GM12878 (cell line): ENCODE measurements around the gene ZNF543. TPM values are rescaled to one million over a fixed set of nuclear protein-coding genes. Genes with fewer than 3 reads are reported as not detected.

Experiments used
- ATAC-seq: fragments of 200-7000 bp; cut with Tn5 transposase; 3 replicates; pipeline ENCODE4 v1.9.1; 2020; ENCODE audit warnings: mild to moderate bottlenecking, moderate library complexity
- BruUV-seq: library from RNA; stranded (reverse); fragments of 400-500 nt; replicated peaks from 2 replicates; lab custom pipeline; 2021; lab: Mats Ljungman, UMichigan
- CTCF ChIA-PET: fragments of 300-600 bp; sonication (Branson Sonifier 250); formaldehyde crosslinking; extraction: SDS; loops from one replicate; lab custom pipeline; 2021; ENCODE audit warnings: inconsistent platforms; lab: Yijun Ruan, JAX
- POLR2A ChIA-PET: fragments of 350-600 bp; formaldehyde crosslinking; extraction: SDS; loops from one replicate; lab custom pipeline; 2021; ENCODE audit warnings: inconsistent platforms; lab: Charles Lee
- RAD21 ChIA-PET: fragments of 300-600 bp; sonication (Branson Sonifier 250); formaldehyde crosslinking; loops from one replicate; lab custom pipeline; 2023; ENCODE audit warnings: antibody characterized with exemption; ENCODE audit not compliant: unreplicated experiment; lab: Charles Lee
- SMC1A ChIA-PET: fragments of 300-600 bp; sonication (Branson Sonifier 250); formaldehyde crosslinking; loops from one replicate; lab custom pipeline; 2023; ENCODE audit not compliant: unreplicated experiment, uncharacterized antibody; lab: Charles Lee
- DNase-seq: peaks from one replicate; pipeline ENCODE4 v3.0.0-alpha.2; 2011; ENCODE audit warnings: low read depth, low spot score
- FAIRE-seq: peaks from 3 replicates; lab custom pipeline; 2011; peaks lifted over from hg19 to GRCh38; lab: Jason Lieb, UNC
- H2AFZ ChIP-seq: 2 replicates; pipeline ENCODE4 v1.6.0; 2011; ENCODE audit warnings: low read depth, low read length, control low read depth; ENCODE audit not compliant: control insufficient read depth
- H3K27ac ChIP-seq: 2 replicates; pipeline ENCODE4 v1.5.1; 2011; ENCODE audit warnings: control low read depth; ENCODE audit not compliant: control insufficient read depth, insufficient read depth
- H3K27me3 ChIP-seq, 2 experiments: replicated peaks in 1 of 2; 2 replicates each; pipeline versions ENCODE4 v1.6.0 to v1.6.1; 2011; ENCODE audit warnings: low read length in 1 of 2; ENCODE audit not compliant: control insufficient read depth in 2 of 2, insufficient read depth in 2 of 2
- H3K36me3 ChIP-seq, 2 experiments: 2 replicates each; pipeline ENCODE4 v1.5.1; 2011; ENCODE audit warnings: low read length in 1 of 2; ENCODE audit not compliant: control insufficient read depth in 2 of 2, insufficient read depth in 2 of 2
- H3K4me1 ChIP-seq: 2 replicates; pipeline ENCODE4 v1.6.1; 2011; ENCODE audit warnings: mild to moderate bottlenecking, low read length, moderate library complexity, mixed read lengths; ENCODE audit not compliant: control insufficient read depth, insufficient read depth
- H3K4me2 ChIP-seq: 2 replicates; pipeline ENCODE4 v1.6.0; 2011; ENCODE audit warnings: control low read depth; ENCODE audit not compliant: control insufficient read depth, insufficient read depth
- H3K4me3 ChIP-seq: fragments of 200-600 bp; sonication (generic); 2 replicates; pipeline ENCODE4 v1.5.1; 2016
- H3K79me2 ChIP-seq: 2 replicates; pipeline ENCODE4 v1.6.0; 2011; ENCODE audit warnings: low read length; ENCODE audit not compliant: control insufficient read depth, insufficient read depth
- H3K9ac ChIP-seq: 2 replicates; pipeline ENCODE4 v1.8.0; 2011; ENCODE audit warnings: low read length, control low read depth, mixed read lengths; ENCODE audit not compliant: control insufficient read depth, insufficient read depth
- H3K9me3 ChIP-seq: replicated peaks from 3 replicates; pipeline ENCODE4 v1.5.1; 2011; ENCODE audit warnings: mild to moderate bottlenecking, low read length; ENCODE audit not compliant: control insufficient read depth, insufficient read depth
- H4K20me1 ChIP-seq: 2 replicates; pipeline ENCODE4 v1.6.0; 2011; ENCODE audit not compliant: control insufficient read depth, insufficient read depth
- GATAD2B ChIP-seq: fragments of 450-650 bp; conservative IDR thresholded peaks from 2 replicates; pipeline ENCODE4 v1.6.1; 2017; ENCODE audit warnings: low read depth, mild to moderate bottlenecking, moderate library complexity
- RCOR1 ChIP-seq: conservative IDR thresholded peaks from 2 replicates; pipeline ENCODE4 v1.6.1; 2012; ENCODE audit warnings: low read depth, low read length, improper control_type of control experiment
- SIX5 ChIP-seq: IDR thresholded peaks from 2 replicates; pipeline ENCODE4 v1.6.1; 2011; ENCODE audit warnings: mild to moderate bottlenecking, low read depth, low read length, moderate library complexity; ENCODE audit not compliant: severe bottlenecking
- TCF12 ChIP-seq: IDR thresholded peaks from 2 replicates; pipeline ENCODE4 v1.6.1; 2011; ENCODE audit warnings: low read depth, mild to moderate bottlenecking, low read length
- WGBS: methylation state at CpG from one replicate; pipeline ENCODE4 v1.1.6; 2016; ENCODE audit warnings: low lambda C conversion rate; ENCODE audit not compliant: insufficient replicate concordance, insufficient coverage; ENCODE audit errors: missing lambda C conversion rate; 5-methylcytosine and 5-hydroxymethylcytosine counted together
- in situ Hi-C: fragments of 300-500 bp; cut with MboI; formaldehyde crosslinking; loops from 9 replicates; pipeline ENCODE4 v1.14.3; 2018; ENCODE audit warnings: mixed read lengths
- intact Hi-C: fragments of 100-400 bp; cut with micrococcal nuclease; formaldehyde crosslinking; loops from one replicate; pipeline ENCODE4 v1.14.2; 2022; ENCODE audit not compliant: unreplicated experiment
- polyA plus RNA-seq, 11 experiments: library from polyadenylated mRNA; depleted of rRNA in 4 of 11; unstranded in 6 of 11; stranded (reverse) in 5 of 11; fragments of >200 nt; fragmentation: Nextera tagmentation in 4 of 11; fragmentation: Illumina TruSeq in 1 of 11; extraction: Ambion mirVana in 4 of 11; extraction: Trizol in 1 of 11; gene quantifications; 1 replicate in 1 of 11; 2 replicates in 10 of 11; pipeline versions ENCODE4 v1.2.1 to v1.2.3, GENCODE V29; 2011 to 2016; ENCODE audit warnings: inconsistent platforms in 2 of 11, missing spikeins in 2 of 11, low read depth in 1 of 11
- total RNA-seq, 4 experiments: library from RNA; depleted of rRNA in 3 of 4; stranded (reverse); fragments of >200 nt in 3 of 4; fragmentation: Illumina TruSeq in 1 of 4; extraction: Trizol in 1 of 4; gene quantifications; 2 replicates each; pipeline versions ENCODE4 v1.2.1 to v1.2.3, GENCODE V29; 2013 to 2021
- TF ChIP-seq, protein P1 (sequence below): fragments of 450-650 bp; formaldehyde crosslinking; IDR thresholded peaks from 2 replicates; pipeline ENCODE4 v1.4.0; 2020; ENCODE audit warnings: mild to moderate bottlenecking, moderate library complexity

ZNF543 gene
- total and polyA plus RNA-seq, 10 of the 15 experiments (the other 5 are each of a cell fraction or from before 2014, with no cell fraction given): 0.53 to 9.0 (median 3.5) TPM

DNA sequence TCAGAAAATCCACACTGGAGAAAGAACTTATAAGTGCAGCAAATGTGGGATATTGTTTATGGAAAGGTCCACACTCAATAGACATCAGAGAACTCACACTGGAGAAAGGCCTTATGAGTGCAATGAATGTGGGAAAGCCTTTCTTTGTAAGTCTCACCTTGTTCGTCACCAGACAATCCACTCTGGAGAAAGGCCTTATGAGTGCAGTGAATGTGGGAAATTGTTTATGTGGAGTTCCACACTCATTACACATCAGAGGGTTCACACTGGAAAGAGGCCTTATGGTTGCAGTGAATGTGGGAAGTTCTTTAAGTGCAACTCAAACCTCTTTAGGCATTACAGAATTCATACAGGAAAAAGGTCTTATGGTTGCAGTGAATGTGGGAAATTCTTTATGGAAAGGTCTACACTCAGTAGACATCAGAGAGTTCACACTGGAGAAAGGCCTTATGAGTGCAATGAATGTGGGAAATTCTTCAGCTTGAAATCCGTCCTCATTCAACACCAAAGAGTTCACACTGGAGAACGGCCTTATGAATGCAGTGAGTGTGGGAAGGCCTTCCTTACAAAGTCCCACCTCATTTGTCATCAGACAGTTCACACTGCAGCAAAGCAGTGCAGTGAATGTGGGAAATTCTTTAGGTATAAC is 57.4 kb downstream of the ZNF543 start:
- Histone ChIP-seq H2AFZ (no peak overlapping the region), H3K27me3 (no peaks in the 10 kb centered on the region), H3K27ac (no peak overlapping the region), H3K4me2 (no peak overlapping the region), H3K79me2 (no peaks in the 10 kb centered on the region), H3K4me1 (no peaks in the 10 kb centered on the region), H3K36me3 (peaks cover 1 to 3% of the 10 kb centered on the region in 2 experiments; a peak in 2 of 4 replicates), H3K4me3 (no peak overlapping the region), H3K9ac (no peak overlapping the region), H4K20me1 (no peaks in the 10 kb centered on the region), H3K9me3 (peaks cover 20% of the 10 kb centered on the region)
- ChIA-PET POLR2A (no interaction called here), RAD21 (no interaction called here), CTCF (no interaction called here), SMC1A (no interaction called here)
- no peak for FAIRE-seq
- intact Hi-C loops: no loop called here
- no peak for DNase-seq
- no TSS peak for BruUV-seq
- no peak for TF ChIP-seq RCOR1
- no peak for TF ChIP-seq TCF12
- TF ChIP-seq, protein P1, sequence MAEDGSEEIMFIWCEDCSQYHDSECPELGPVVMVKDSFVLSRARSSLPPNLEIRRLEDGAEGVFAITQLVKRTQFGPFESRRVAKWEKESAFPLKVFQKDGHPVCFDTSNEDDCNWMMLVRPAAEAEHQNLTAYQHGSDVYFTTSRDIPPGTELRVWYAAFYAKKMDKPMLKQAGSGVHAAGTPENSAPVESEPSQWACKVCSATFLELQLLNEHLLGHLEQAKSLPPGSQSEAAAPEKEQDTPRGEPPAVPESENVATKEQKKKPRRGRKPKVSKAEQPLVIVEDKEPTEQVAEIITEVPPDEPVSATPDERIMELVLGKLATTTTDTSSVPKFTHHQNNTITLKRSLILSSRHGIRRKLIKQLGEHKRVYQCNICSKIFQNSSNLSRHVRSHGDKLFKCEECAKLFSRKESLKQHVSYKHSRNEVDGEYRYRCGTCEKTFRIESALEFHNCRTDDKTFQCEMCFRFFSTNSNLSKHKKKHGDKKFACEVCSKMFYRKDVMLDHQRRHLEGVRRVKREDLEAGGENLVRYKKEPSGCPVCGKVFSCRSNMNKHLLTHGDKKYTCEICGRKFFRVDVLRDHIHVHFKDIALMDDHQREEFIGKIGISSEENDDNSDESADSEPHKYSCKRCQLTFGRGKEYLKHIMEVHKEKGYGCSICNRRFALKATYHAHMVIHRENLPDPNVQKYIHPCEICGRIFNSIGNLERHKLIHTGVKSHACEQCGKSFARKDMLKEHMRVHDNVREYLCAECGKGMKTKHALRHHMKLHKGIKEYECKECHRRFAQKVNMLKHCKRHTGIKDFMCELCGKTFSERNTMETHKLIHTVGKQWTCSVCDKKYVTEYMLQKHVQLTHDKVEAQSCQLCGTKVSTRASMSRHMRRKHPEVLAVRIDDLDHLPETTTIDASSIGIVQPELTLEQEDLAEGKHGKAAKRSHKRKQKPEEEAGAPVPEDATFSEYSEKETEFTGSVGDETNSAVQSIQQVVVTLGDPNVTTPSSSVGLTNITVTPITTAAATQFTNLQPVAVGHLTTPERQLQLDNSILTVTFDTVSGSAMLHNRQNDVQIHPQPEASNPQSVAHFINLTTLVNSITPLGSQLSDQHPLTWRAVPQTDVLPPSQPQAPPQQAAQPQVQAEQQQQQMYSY (CRISPR knock-in tag): no peak
- no peak for TF ChIP-seq GATAD2B
- no peak for TF ChIP-seq SIX5
- WGBS: 95% methylated on average over 3 of the region's 3 CpGs
- in situ Hi-C loops: no loop called here
- ATAC-seq: no peak

Other genes starting within 250 kb of the ZNF543 start
Only the 7 nearest of the 19 such genes appear.
- gene AURKC, start 89.4 kb upstream of the ZNF543 start, total RNA-seq (2014; rRNA removed): 0.79 and 0.87 TPM in 2 replicates
- 0.78 and 0.89 TPM in 2 replicates for gene AURKC, start 89.4 kb upstream of the ZNF543 start, total RNA-seq (2014; rRNA removed; fragmentation: Illumina TruSeq; extraction: Trizol)
- gene AURKC, start 89.4 kb upstream of the ZNF543 start, total RNA-seq (2021): 0.97 and 1.3 TPM in 2 replicates
- 0.58 and 0.68 TPM in 2 replicates for gene AURKC, start 89.4 kb upstream of the ZNF543 start, polyA plus RNA-seq (2011; rRNA removed)
- 0.73 and 1.8 TPM in 2 replicates for gene AURKC, start 89.4 kb upstream of the ZNF543 start, polyA plus RNA-seq (2014; fragmentation: Illumina TruSeq; extraction: Trizol)
- 1 to 10 TPM in 1 of 2 experiments, under 1 TPM in 1; 0.32 to 1.2 TPM for gene AURKC, start 89.4 kb upstream of the ZNF543 start, polyA plus RNA-seq (2014; fragmentation: Nextera tagmentation; extraction: Ambion mirVana)
- 1.1 and 1.6 TPM in 2 replicates for gene AURKC, start 89.4 kb upstream of the ZNF543 start, polyA plus RNA-seq (2014; rRNA removed)
- under 1 TPM in 1 of 2 experiments, not detected in 1; 0.24 TPM for gene AURKC, start 89.4 kb upstream of the ZNF543 start, polyA plus RNA-seq (2016; fragmentation: Nextera tagmentation; extraction: Ambion mirVana)
- gene ZNF805, start 79.8 kb upstream of the ZNF543 start, total RNA-seq (2014; rRNA removed): 6.5 and 7.3 TPM in 2 replicates
- gene ZNF805, start 79.8 kb upstream of the ZNF543 start, total RNA-seq (2014; rRNA removed; fragmentation: Illumina TruSeq; extraction: Trizol): 8.9 and 9.4 TPM in 2 replicates
- 7.1 and 7.2 TPM in 2 replicates for gene ZNF805, start 79.8 kb upstream of the ZNF543 start, total RNA-seq (2021)
- gene ZNF805, start 79.8 kb upstream of the ZNF543 start, polyA plus RNA-seq (2011; rRNA removed): 5.0 and 5.3 TPM in 2 replicates
- 2.4 and 3.6 TPM in 2 replicates for gene ZNF805, start 79.8 kb upstream of the ZNF543 start, polyA plus RNA-seq (2014; fragmentation: Illumina TruSeq; extraction: Trizol)
- under 1 TPM; 0.31 to 0.42 TPM for gene ZNF805, start 79.8 kb upstream of the ZNF543 start, polyA plus RNA-seq (2014; fragmentation: Nextera tagmentation; extraction: Ambion mirVana)
- gene ZNF805, start 79.8 kb upstream of the ZNF543 start, polyA plus RNA-seq (2014; rRNA removed): 2.1 and 2.8 TPM in 2 replicates
- gene ZNF805, start 79.8 kb upstream of the ZNF543 start, polyA plus RNA-seq (2016; fragmentation: Nextera tagmentation; extraction: Ambion mirVana): 1 to 10 TPM; 1.5 to 1.8 TPM
- 34.4 and 37.5 TPM in 2 replicates for gene ZNF460, start 40.0 kb upstream of the ZNF543 start, total RNA-seq (2014; rRNA removed)
- 42.4 and 46.5 TPM in 2 replicates for gene ZNF460, start 40.0 kb upstream of the ZNF543 start, total RNA-seq (2014; rRNA removed; fragmentation: Illumina TruSeq; extraction: Trizol)
- gene ZNF460, start 40.0 kb upstream of the ZNF543 start, total RNA-seq (2021): 41.7 and 43.0 TPM in 2 replicates
- gene ZNF460, start 40.0 kb upstream of the ZNF543 start, polyA plus RNA-seq (2011; rRNA removed): 23.8 and 25.2 TPM in 2 replicates
- 1.5 and 2.8 TPM in 2 replicates for gene ZNF460, start 40.0 kb upstream of the ZNF543 start, polyA plus RNA-seq (2014; fragmentation: Illumina TruSeq; extraction: Trizol)
- gene ZNF460, start 40.0 kb upstream of the ZNF543 start, polyA plus RNA-seq (2014; fragmentation: Nextera tagmentation; extraction: Ambion mirVana): under 1 TPM; 0.15 to 0.58 TPM
- 7.7 and 8.5 TPM in 2 replicates for gene ZNF460, start 40.0 kb upstream of the ZNF543 start, polyA plus RNA-seq (2014; rRNA removed)
- 1 to 10 TPM; 8.0 to 8.9 TPM for gene ZNF460, start 40.0 kb upstream of the ZNF543 start, polyA plus RNA-seq (2016; fragmentation: Nextera tagmentation; extraction: Ambion mirVana)
- gene ZNF304, start 30.8 kb downstream of the ZNF543 start, total RNA-seq (2014; rRNA removed): 7.3 and 7.4 TPM in 2 replicates
- 9.4 and 9.7 TPM in 2 replicates for gene ZNF304, start 30.8 kb downstream of the ZNF543 start, total RNA-seq (2014; rRNA removed; fragmentation: Illumina TruSeq; extraction: Trizol)
- gene ZNF304, start 30.8 kb downstream of the ZNF543 start, total RNA-seq (2021): 8.6 and 8.8 TPM in 2 replicates
- 11.6 and 12.1 TPM in 2 replicates for gene ZNF304, start 30.8 kb downstream of the ZNF543 start, polyA plus RNA-seq (2011; rRNA removed)
- gene ZNF304, start 30.8 kb downstream of the ZNF543 start, polyA plus RNA-seq (2014; fragmentation: Illumina TruSeq; extraction: Trizol): 8.0 and 9.0 TPM in 2 replicates
- 1 to 10 TPM; 1.1 to 1.5 TPM for gene ZNF304, start 30.8 kb downstream of the ZNF543 start, polyA plus RNA-seq (2014; fragmentation: Nextera tagmentation; extraction: Ambion mirVana)
- 5.0 and 5.5 TPM in 2 replicates for gene ZNF304, start 30.8 kb downstream of the ZNF543 start, polyA plus RNA-seq (2014; rRNA removed)
- gene ZNF304, start 30.8 kb downstream of the ZNF543 start, polyA plus RNA-seq (2016; fragmentation: Nextera tagmentation; extraction: Ambion mirVana): 1 to 10 TPM; 5.0 to 6.6 TPM
- 15.0 and 18.5 TPM in 2 replicates for gene TRAPPC2B, start 43.1 kb downstream of the ZNF543 start, total RNA-seq (2014; rRNA removed)
- 21.9 and 22.2 TPM in 2 replicates for gene TRAPPC2B, start 43.1 kb downstream of the ZNF543 start, total RNA-seq (2014; rRNA removed; fragmentation: Illumina TruSeq; extraction: Trizol)
- 8.7 and 10.6 TPM in 2 replicates for gene TRAPPC2B, start 43.1 kb downstream of the ZNF543 start, total RNA-seq (2021)
- 24.5 and 29.6 TPM in 2 replicates for gene TRAPPC2B, start 43.1 kb downstream of the ZNF543 start, polyA plus RNA-seq (2011; rRNA removed)
- 9.9 and 21.5 TPM in 2 replicates for gene TRAPPC2B, start 43.1 kb downstream of the ZNF543 start, polyA plus RNA-seq (2014; fragmentation: Illumina TruSeq; extraction: Trizol)
- 10 to 100 TPM; 71.0 to 86.4 TPM for gene TRAPPC2B, start 43.1 kb downstream of the ZNF543 start, polyA plus RNA-seq (2014; fragmentation: Nextera tagmentation; extraction: Ambion mirVana)
- gene TRAPPC2B, start 43.1 kb downstream of the ZNF543 start, polyA plus RNA-seq (2014; rRNA removed): 18.5 and 26.6 TPM in 2 replicates
- gene TRAPPC2B, start 43.1 kb downstream of the ZNF543 start, polyA plus RNA-seq (2016; fragmentation: Nextera tagmentation; extraction: Ambion mirVana): 10 to 100 TPM; 37.9 to 40.4 TPM
- gene ZNF547, start 43.1 kb downstream of the ZNF543 start, total RNA-seq (2014; rRNA removed): 4.1 and 4.6 TPM in 2 replicates
- 4.3 and 4.4 TPM in 2 replicates for gene ZNF547, start 43.1 kb downstream of the ZNF543 start, total RNA-seq (2014; rRNA removed; fragmentation: Illumina TruSeq; extraction: Trizol)
- 2.6 and 3.0 TPM in 2 replicates for gene ZNF547, start 43.1 kb downstream of the ZNF543 start, total RNA-seq (2021)
- 5.6 and 6.0 TPM in 2 replicates for gene ZNF547, start 43.1 kb downstream of the ZNF543 start, polyA plus RNA-seq (2011; rRNA removed)
- gene ZNF547, start 43.1 kb downstream of the ZNF543 start, polyA plus RNA-seq (2014; fragmentation: Illumina TruSeq; extraction: Trizol): 1.9 and 2.7 TPM in 2 replicates
- 1 to 10 TPM; 2.3 to 3.5 TPM for gene ZNF547, start 43.1 kb downstream of the ZNF543 start, polyA plus RNA-seq (2014; fragmentation: Nextera tagmentation; extraction: Ambion mirVana)
- gene ZNF547, start 43.1 kb downstream of the ZNF543 start, polyA plus RNA-seq (2014; rRNA removed): 2.7 TPM in 2 replicates
- gene ZNF547, start 43.1 kb downstream of the ZNF543 start, polyA plus RNA-seq (2016; fragmentation: Nextera tagmentation; extraction: Ambion mirVana): 1 to 10 TPM; 2.7 to 3.7 TPM
- gene ZNF548, start 69.4 kb downstream of the ZNF543 start, total RNA-seq (2014; rRNA removed): 17.6 and 21.1 TPM in 2 replicates
- 17.8 and 18.1 TPM in 2 replicates for gene ZNF548, start 69.4 kb downstream of the ZNF543 start, total RNA-seq (2014; rRNA removed; fragmentation: Illumina TruSeq; extraction: Trizol)
- gene ZNF548, start 69.4 kb downstream of the ZNF543 start, total RNA-seq (2021): 18.2 and 18.6 TPM in 2 replicates
- 44.8 and 59.3 TPM in 2 replicates for gene ZNF548, start 69.4 kb downstream of the ZNF543 start, polyA plus RNA-seq (2011; rRNA removed)
- gene ZNF548, start 69.4 kb downstream of the ZNF543 start, polyA plus RNA-seq (2014; fragmentation: Illumina TruSeq; extraction: Trizol): 16.3 and 21.2 TPM in 2 replicates
- 1 to 10 TPM; 3.9 to 5.6 TPM for gene ZNF548, start 69.4 kb downstream of the ZNF543 start, polyA plus RNA-seq (2014; fragmentation: Nextera tagmentation; extraction: Ambion mirVana)
- gene ZNF548, start 69.4 kb downstream of the ZNF543 start, polyA plus RNA-seq (2014; rRNA removed): 16.8 and 17.8 TPM in 2 replicates
- gene ZNF548, start 69.4 kb downstream of the ZNF543 start, polyA plus RNA-seq (2016; fragmentation: Nextera tagmentation; extraction: Ambion mirVana): 1 to 10 TPM; 8.4 to 9.1 TPM